Esophagus squamous epithelium (tissue), 5 donors: ENCODE data around the gene LDAH. TPM values are rescaled to one million over a fixed set of nuclear protein-coding genes. Genes with fewer than 3 reads are reported as not detected.
A peak's percentile ranks its signal among the peaks of the same experiment; 100 is the strongest.

Experiments
- DNase-seq: peaks from one replicate; lab custom pipeline; 2025; lab: John Stamatoyannopoulos, UW
- H3K27ac ChIP-seq, 4 donors: fragments of 200-600 bp; sonication (generic); one replicate each; pipeline ENCODE4 v1.5.1; 2016 to 2019; ENCODE audit warnings: mild to moderate bottlenecking in 1 of 4
- H3K27me3 ChIP-seq, 4 donors: fragments of 200-600 bp; sonication (generic); 1 replicate in 3 of 4; 2 replicates in 1 of 4; pipeline versions ENCODE4 v1.5.1 to v1.6.0; 2017 to 2021; ENCODE audit warnings: antibody characterized with exemption in 1 of 4
- H3K36me3 ChIP-seq, 3 donors: fragments of 200-600 bp; sonication (generic); one replicate each; pipeline ENCODE4 v1.5.1; 2016 to 2019
- H3K4me1 ChIP-seq, 3 donors: fragments of 200-600 bp; sonication (generic); one replicate each; pipeline ENCODE4 v1.5.1; 2017 to 2019
- H3K4me3 ChIP-seq, 4 donors: fragments of 200-600 bp; sonication (generic); 1 replicate in 3 of 4; 2 replicates in 1 of 4; pipeline ENCODE4 v1.5.1; 2016 to 2019; ENCODE audit warnings: mild to moderate bottlenecking in 2 of 4, moderate library complexity in 1 of 4
- H3K9me3 ChIP-seq, 3 donors: fragments of 200-600 bp; sonication (generic); one replicate each; pipeline ENCODE4 v1.5.1; 2016 to 2019
- CTCF ChIP-seq, 6 experiments: fragments of 450-650 bp in 4 of 6; fragments of 200-600 bp in 2 of 6; sonication (generic) in 2 of 6; IDR thresholded peaks; one replicate each; pipeline ENCODE4 v1.5.1; 2016 to 2019; ENCODE audit warnings: antibody characterized with exemption in 6 of 6, mild to moderate bottlenecking in 4 of 6, moderate library complexity in 4 of 6
- POLR2A ChIP-seq, 4 donors: fragments of 450-650 bp; IDR thresholded peaks; one replicate each; pipeline ENCODE4 v1.6.1; 2017; ENCODE audit warnings: antibody characterized with exemption in 4 of 4, mild to moderate bottlenecking in 4 of 4, moderate library complexity in 3 of 4
- WGBS, 2 donors: methylation state at CpG; one replicate each; pipeline ENCODE4 v1.1.5; 2018; 5-methylcytosine and 5-hydroxymethylcytosine counted together
- intact Hi-C: fragments of 100-400 bp; cut with DNase I; formaldehyde crosslinking; loops from one replicate; pipeline ENCODE4 v1.15.0; 2022
- total RNA-seq, 4 donors: library from RNA; depleted of rRNA; stranded (reverse); fragments of >200 nt; gene quantifications; one replicate each; pipeline ENCODE4 v1.1.0, GENCODE V29; 2016
- donor health status: DM: yes; HTN: yes; CAD: no.

LDAH gene
- total RNA-seq, 4 donors from 2014 or later = 5.8 to 12.4 (median 8.5) TPM

- DNase-seq = no peak
- Histone ChIP-seq H3K4me1 (peaks cover 11 to 71% (median 26%) of the 10 kb centered on the region in 3 donors), H3K9me3 (no peaks in the 10 kb centered on the region), H3K27me3 (no peaks in the 10 kb centered on the region), H3K4me3 (no peak overlapping the region), H3K36me3 (peaks cover 0 to 46% (median 3%) of the 10 kb centered on the region in 3 donors), H3K27ac (peak overlapping the region; percentile 35 to 85 (median 82))
- intact Hi-C loops = loop anchor here (5.0 kb wide), 1 partner anchor 192 kb away; no protein-coding TSS in a partner anchor
- TF ChIP-seq POLR2A (IDR thresholded peaks at IDR 0.05) (no peak), CTCF (IDR thresholded peaks at IDR 0.05) (no peak)
- WGBS, 2 donors = 54 to 68% methylated on average over 5 to 6 of the region's 9 CpGs
Observed at GRCh38 chr2:20634507-20635112, 188.3 kb downstream of the LDAH start.

Other genes with a start within 250 kb of the LDAH start
- gene HS1BP3, start 172.0 kb downstream of the LDAH start, total RNA-seq = 10 to 100 TPM in 3 of 4 donors, 1 to 10 TPM in 1; 7.9 to 22.1 (median 16.9) TPM
- gene GDF7, start 156.0 kb downstream of the LDAH start, total RNA-seq = 1 to 10 TPM in 2 of 4 donors, under 1 TPM in 2; 0.26 to 1.9 (median 0.78) TPM
- gene APOB, start 221.0 kb upstream of the LDAH start, total RNA-seq = under 1 TPM in 3 of 4 donors, not detected in 1; 0.04 to 0.62 (median 0.19) TPM